GM23338 (cell line): Measurements from ENCODE around the gene SLIRP. TPM values are rescaled to one million over a fixed set of nuclear protein-coding genes. Genes with fewer than 3 reads are reported as not detected.

Experiments
- ATAC-seq: fragments of 200-7000 bp; cut with Tn5 transposase; 3 replicates; pipeline ENCODE4 v1.9.1; 2020
- DNase-seq: peaks from one replicate; pipeline ENCODE4 v3.0.0-alpha.2; 2015; ENCODE audit warnings: low spot score
- H2AFZ ChIP-seq: fragments of 200-600 bp; sonication (generic); 2 replicates; pipeline ENCODE4 v1.8.0; 2016; ENCODE audit warnings: antibody characterized with exemption, mild to moderate bottlenecking, moderate library complexity
- H3F3A ChIP-seq: fragments of 200-600 bp; sonication (generic); replicated peaks from 2 replicates; pipeline ENCODE4 v1.8.0; 2017; ENCODE audit warnings: antibody characterized with exemption, mixed run types, low read depth
- H3K27ac ChIP-seq: fragments of 200-600 bp; sonication (generic); 2 replicates; pipeline ENCODE4 v1.6.1; 2016; ENCODE audit warnings: low read depth
- H3K27me3 ChIP-seq: fragments of 200-600 bp; sonication (generic); 2 replicates; pipeline ENCODE4 v1.8.0; 2016; ENCODE audit warnings: mild to moderate bottlenecking, mixed run types, moderate library complexity; ENCODE audit not compliant: insufficient read depth
- H3K36me3 ChIP-seq: fragments of 200-600 bp; sonication (generic); 2 replicates; pipeline ENCODE4 v1.8.0; 2016; ENCODE audit warnings: mild to moderate bottlenecking; ENCODE audit not compliant: insufficient read depth
- H3K4me1 ChIP-seq: fragments of 200-600 bp; sonication (generic); 2 replicates; pipeline ENCODE4 v1.8.0; 2016; ENCODE audit warnings: mild to moderate bottlenecking, moderate library complexity; ENCODE audit not compliant: insufficient read depth
- H3K4me2 ChIP-seq: fragments of 200-600 bp; sonication (generic); 2 replicates; pipeline ENCODE4 v1.7.1; 2017; ENCODE audit warnings: mixed run types
- H3K4me3 ChIP-seq: fragments of 200-600 bp; sonication (generic); 2 replicates; pipeline ENCODE4 v1.6.1; 2016; ENCODE audit warnings: mixed run types
- H3K79me2 ChIP-seq: fragments of 200-600 bp; sonication (generic); replicated peaks from 2 replicates; pipeline ENCODE4 v1.8.0; 2017; ENCODE audit warnings: mild to moderate bottlenecking; ENCODE audit not compliant: insufficient read depth
- H3K9me2 ChIP-seq: fragments of 200-600 bp; sonication (generic); 2 replicates; pipeline ENCODE4 v1.8.0; 2017; ENCODE audit not compliant: insufficient read depth
- H4K20me1 ChIP-seq: fragments of 200-600 bp; sonication (generic); replicated peaks from 2 replicates; pipeline ENCODE4 v1.8.0; 2017; ENCODE audit warnings: mild to moderate bottlenecking; ENCODE audit not compliant: insufficient read depth
- H3K27ac Mint-ChIP-seq: 2 replicates; pipeline ENCODE4 v1.8.0; 2020; ENCODE audit warnings: inconsistent platforms, mild to moderate bottlenecking, moderate library complexity, mixed read lengths
- H3K27me3 Mint-ChIP-seq: 3 replicates; pipeline ENCODE4 v1.8.0; 2022; ENCODE audit warnings: low read depth, mild to moderate bottlenecking, moderate library complexity, mixed read lengths, inconsistent platforms; ENCODE audit not compliant: insufficient read depth, poor library complexity
- H3K36me3 Mint-ChIP-seq: 3 replicates; pipeline ENCODE4 v1.8.0; 2021; ENCODE audit warnings: low read depth, mild to moderate bottlenecking, inconsistent platforms, moderate library complexity, mixed read lengths
- H3K4me1 Mint-ChIP-seq: 3 replicates; pipeline ENCODE4 v1.8.0; 2020; ENCODE audit warnings: mild to moderate bottlenecking, inconsistent platforms, mixed read lengths
- H3K4me3 Mint-ChIP-seq: 3 replicates; pipeline ENCODE4 v1.8.0; 2021; ENCODE audit warnings: moderate library complexity, mild to moderate bottlenecking, inconsistent platforms, mixed read lengths
- H3K9me3 Mint-ChIP-seq: 3 replicates; pipeline ENCODE4 v1.8.0; 2020; ENCODE audit warnings: moderate library complexity, mild to moderate bottlenecking, inconsistent platforms, mixed read lengths
- CREB1 ChIP-seq: fragments of 250-450 bp; sonication (Bioruptor Pico); IDR thresholded peaks from 2 replicates; pipeline ENCODE4 v1.5.0; 2020; ENCODE audit warnings: low read depth, mild to moderate bottlenecking, moderate library complexity
- CTCF ChIP-seq, 2 experiments: fragments of 200-600 bp in 1 of 2; sonication (generic) in 1 of 2; conservative IDR thresholded peaks; 2 replicates each; pipeline versions ENCODE4 v1.5.1 to v1.6.1; 2016 to 2017; ENCODE audit warnings: antibody characterized with exemption in 2 of 2, low read depth in 2 of 2, mild to moderate bottlenecking in 2 of 2, moderate library complexity in 1 of 2
- ETS1 ChIP-seq: IDR thresholded peaks from 2 replicates; pipeline ENCODE4 v1.6.1; 2016; ENCODE audit warnings: antibody characterized with exemption
- EZH2 ChIP-seq: fragments of 200-600 bp; sonication (generic); IDR thresholded peaks from one replicate; pipeline ENCODE4 v1.8.0; 2017; ENCODE audit warnings: antibody characterized with exemption, mild to moderate bottlenecking, low read depth; ENCODE audit not compliant: unreplicated experiment
- EZH2phosphoT487 ChIP-seq: fragments of 200-600 bp; sonication (generic); IDR thresholded peaks from one replicate; pipeline ENCODE4 v1.8.1; 2018; ENCODE audit warnings: antibody characterized with exemption; ENCODE audit not compliant: unreplicated experiment
- JUNB ChIP-seq: IDR thresholded peaks from one replicate; pipeline ENCODE4 v1.6.1; 2016; ENCODE audit warnings: antibody characterized with exemption; ENCODE audit not compliant: unreplicated experiment
- NANOG ChIP-seq: IDR thresholded peaks from 2 replicates; pipeline ENCODE4 v1.6.1; 2016; ENCODE audit warnings: antibody characterized with exemption, borderline replicate concordance
- POLR2AphosphoS5 ChIP-seq: IDR thresholded peaks from 2 replicates; pipeline ENCODE4 v1.6.1; 2016; ENCODE audit warnings: antibody characterized with exemption, low read depth
- REST ChIP-seq: IDR thresholded peaks from one replicate; pipeline ENCODE4 v1.6.1; 2018; ENCODE audit warnings: antibody characterized with exemption; ENCODE audit not compliant: unreplicated experiment
- STAT1 ChIP-seq: IDR thresholded peaks from one replicate; pipeline ENCODE4 v1.6.1; 2016; ENCODE audit warnings: antibody characterized with exemption; ENCODE audit not compliant: unreplicated experiment
- ZNF114 ChIP-seq: fragments of 250-450 bp; sonication (Bioruptor Pico); IDR thresholded peaks from 2 replicates; pipeline ENCODE4 v1.5.0; 2020; ENCODE audit warnings: mild to moderate bottlenecking, moderate library complexity
- ZNF331 ChIP-seq: fragments of 250-450 bp; sonication (Bioruptor Pico); IDR thresholded peaks from 2 replicates; pipeline ENCODE4 v1.5.0; 2020; ENCODE audit warnings: low read depth, mild to moderate bottlenecking, moderate library complexity
- ZNF462 ChIP-seq: fragments of 250-450 bp; sonication (Bioruptor Pico); IDR thresholded peaks from 2 replicates; pipeline ENCODE4 v1.5.0; 2020; ENCODE audit warnings: mild to moderate bottlenecking, moderate library complexity
- polyA plus RNA-seq: library from polyadenylated mRNA; unstranded; fragments of >200 nt; fragmentation: Nextera tagmentation; extraction: Ambion mirVana; gene quantifications from 2 replicates; pipeline ENCODE4 v1.2.1, GENCODE V29; 2016
- total RNA-seq: library from RNA; depleted of rRNA; stranded (reverse); fragments of >200 nt; shearing (Covaris generic); gene quantifications from 2 replicates; pipeline ENCODE4 v1.2.3, GENCODE V29; 2014

Gene SLIRP
- total and polyA plus RNA-seq, 2 experiments from 2014 or later, result 240 to 2,291 TPM

GRCh38 chr14:77752799-77753516 lies 45.1 kb downstream of the SLIRP start:
- Mint-ChIP-seq H3K9me3 (peaks cover 1% of the 10 kb centered on the region; the same call in 1 of the 3 replicates), H3K4me1 (no peaks in the 10 kb centered on the region), H3K27ac (no peak overlapping the region), H3K27me3 (no peaks in the 10 kb centered on the region), H3K36me3 (peaks cover 68% of the 10 kb centered on the region), H3K4me3 (no peak overlapping the region)
- Histone ChIP-seq H2AFZ (no peak overlapping the region), H3K27me3 (no peaks in the 10 kb centered on the region), H3K4me2 (no peak overlapping the region), H3K36me3 (peaks cover 56% of the 10 kb centered on the region), H3K79me2 (peaks cover 45% of the 10 kb centered on the region), H3K9me2 (no peaks in the 10 kb centered on the region), H3K4me1 (no peaks in the 10 kb centered on the region), H3K4me3 (no peak overlapping the region), H3F3A (no peaks in the 10 kb centered on the region), H3K27ac (no peak overlapping the region), H4K20me1 (peaks cover 37% of the 10 kb centered on the region; the same call in 1 of the 2 replicates)
- no peak for DNase-seq
- no peak for TF ChIP-seq ZNF462
- no peak for TF ChIP-seq CREB1 (CRISPR knock-in tag)
- no peak for TF ChIP-seq NANOG
- TF ChIP-seq ZNF331 (CRISPR knock-in tag), result no peak
- no peak for TF ChIP-seq STAT1
- TF ChIP-seq ETS1, result no peak
- TF ChIP-seq REST, result no peak
- no peak for TF ChIP-seq JUNB
- no peak for TF ChIP-seq EZH2
- TF ChIP-seq CTCF (conservative IDR thresholded peaks at IDR 0.05; ENCODE audit: low read depth in 2 of 2), result no peak
- no peak for TF ChIP-seq POLR2AphosphoS5
- TF ChIP-seq EZH2phosphoT487, result no peak
- no peak for TF ChIP-seq ZNF114 (CRISPR knock-in tag)
- no peak for ATAC-seq
